ENCODE results near the gene NEDD4. TPM values are rescaled to one million over a fixed set of nuclear protein-coding genes. Genes with fewer than 3 reads are reported as not detected.
"Not testable (repeated sequence)": the region's sequence is repeated elsewhere in the genome, so short reads cannot be mapped to it uniquely, and the experiment has no call there.

Gene NEDD4
- total and polyA plus RNA-seq, 9 donors = 8.3 to 19.0 (median 10.5) TPM

DNA sequence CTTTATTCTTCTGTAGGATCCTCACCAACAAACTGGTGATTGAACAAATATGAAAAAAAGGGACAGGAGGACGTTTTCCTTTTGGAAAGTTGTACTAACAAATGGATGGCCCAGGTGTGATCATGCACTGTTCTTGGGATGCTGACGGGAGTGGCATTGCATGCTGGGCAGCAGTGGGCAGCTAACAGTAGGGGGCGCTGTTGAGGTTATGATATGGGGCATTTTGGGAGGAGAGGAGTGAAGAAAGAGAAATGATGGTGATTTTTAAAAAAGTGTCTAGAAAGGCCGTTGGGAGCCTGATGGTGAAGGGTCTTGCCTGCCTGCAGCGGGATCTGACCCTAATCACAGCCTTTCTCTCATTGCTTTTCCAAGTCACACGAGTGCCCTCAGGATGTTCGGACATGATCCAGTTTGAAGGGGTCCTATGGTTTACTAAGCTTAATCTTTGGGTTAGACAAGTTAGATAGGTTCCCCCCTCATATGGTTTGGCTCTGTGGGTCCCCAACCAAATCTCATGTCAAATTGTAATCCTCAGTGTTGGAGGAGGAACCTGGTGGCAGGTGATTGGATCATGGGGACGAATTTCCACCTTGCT is 204.2 kb downstream of the NEDD4 start:
- no peaks in the 10 kb centered on the region for H3K4me1 ChIP-seq (ENCODE audit: control insufficient read depth, insufficient read depth, low read length)
- H3K27ac ChIP-seq (ENCODE audit: low read length) = no peak overlapping the region
- peaks cover 3% of the 10 kb centered on the region for H3K9me3 ChIP-seq (replicated peaks; ENCODE audit: control insufficient read depth, low read depth, low read length)
- no peaks in the 10 kb centered on the region for H3K27me3 ChIP-seq (ENCODE audit: control insufficient read depth, insufficient read depth, low read length)
- WGBS (ENCODE audit: insufficient coverage) = 72% methylated on average over 5 of the region's 8 CpGs
- H3K36me3 ChIP-seq (ENCODE audit: control insufficient read depth, insufficient read depth, low read length) = no peaks in the 10 kb centered on the region
- DNase-seq = no peak
- no peak overlapping the region for H3K4me3 ChIP-seq (ENCODE audit: low read length)

DNA sequence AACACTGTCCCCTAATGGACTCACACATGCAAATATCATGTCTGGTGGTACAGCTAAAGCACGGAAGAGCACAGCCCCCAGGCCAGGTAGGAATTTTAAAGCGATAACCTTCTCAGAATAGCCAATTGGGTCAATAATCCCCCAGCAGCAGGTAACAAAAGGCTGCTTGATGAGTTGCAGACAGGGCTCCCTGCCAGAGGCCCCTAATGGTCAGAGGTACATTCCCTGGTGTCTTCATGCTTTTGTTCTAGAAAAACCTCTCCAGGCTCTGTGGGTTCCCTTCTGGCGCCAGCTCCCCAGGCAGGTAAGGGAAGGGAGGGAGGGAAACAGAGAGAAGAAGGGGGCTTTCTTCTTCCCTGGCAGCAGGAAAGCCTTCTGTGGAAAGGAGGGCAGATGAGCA is 207.1 kb downstream of the NEDD4 start:
- Histone ChIP-seq H3K27me3 (ENCODE audit: control insufficient read depth, insufficient read depth, low read length) (no peaks in the 10 kb centered on the region), H3K4me3 (ENCODE audit: low read length) (no peak overlapping the region), H3K27ac (ENCODE audit: low read length) (no peak overlapping the region), H3K9me3 (replicated peaks; ENCODE audit: control insufficient read depth, low read depth, low read length) (no peaks in the 10 kb centered on the region), H3K36me3 (ENCODE audit: control insufficient read depth, insufficient read depth, low read length) (no peaks in the 10 kb centered on the region), H3K4me1 (ENCODE audit: control insufficient read depth, insufficient read depth, low read length) (no peaks in the 10 kb centered on the region)
- 60% methylated on average over 2 of the region's 3 CpGs for WGBS (ENCODE audit: insufficient coverage)
- DNase-seq = no peak

DNA sequence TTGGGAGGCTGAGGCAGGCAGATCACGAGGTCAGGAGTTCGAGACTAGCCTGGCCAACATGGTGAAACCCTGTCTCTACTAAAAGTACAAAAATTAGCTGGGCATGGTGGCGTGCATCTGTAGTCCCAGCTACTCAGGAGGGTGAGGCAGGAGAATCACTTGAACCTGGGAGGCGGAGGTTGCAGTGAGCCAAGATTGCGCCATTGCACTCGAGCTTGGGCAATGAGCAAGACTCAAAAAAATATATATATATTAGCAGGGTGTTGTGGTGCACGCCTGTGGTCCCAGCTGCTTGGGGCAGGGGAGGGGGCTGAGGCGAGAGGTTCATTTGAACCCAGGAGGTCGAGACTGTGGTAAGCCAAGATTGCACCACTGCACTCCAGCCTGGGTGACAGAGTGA is 207.8 kb downstream of the NEDD4 start:
- not testable (repeated sequence) for H3K27ac ChIP-seq (ENCODE audit: low read length); H3K27me3 ChIP-seq (ENCODE audit: control insufficient read depth, insufficient read depth, low read length); H3K4me3 ChIP-seq (ENCODE audit: low read length); H3K9me3 ChIP-seq (replicated peaks; ENCODE audit: control insufficient read depth, low read depth, low read length); H3K36me3 ChIP-seq (ENCODE audit: control insufficient read depth, insufficient read depth, low read length); DNase-seq; H3K4me1 ChIP-seq (ENCODE audit: control insufficient read depth, insufficient read depth, low read length)
- WGBS (ENCODE audit: insufficient coverage) = 82% methylated on average over 4 of the region's 9 CpGs

DNA sequence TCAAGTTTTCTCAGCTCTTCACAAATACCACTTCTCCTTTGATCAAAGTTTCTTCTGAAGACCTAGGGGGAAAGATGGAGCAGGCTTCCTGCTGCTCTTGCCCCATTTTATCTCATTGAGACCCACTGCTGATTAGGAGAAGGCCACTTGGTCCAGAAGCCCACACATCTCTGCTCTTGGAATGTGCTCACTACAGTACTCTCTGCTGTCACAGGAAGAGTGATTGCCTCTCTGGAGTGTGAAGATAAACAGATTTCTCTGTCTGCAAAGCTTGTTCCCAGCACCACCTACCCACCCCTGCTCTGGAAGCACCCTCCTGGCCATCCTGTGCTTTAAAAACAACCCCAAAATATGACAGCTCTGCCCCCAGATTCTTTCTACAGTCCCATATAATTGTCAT is 209.1 kb downstream of the NEDD4 start:
- no peak overlapping the region for H3K27ac ChIP-seq (ENCODE audit: low read length)
- no peak for DNase-seq
- H3K9me3 ChIP-seq (replicated peaks; ENCODE audit: control insufficient read depth, low read depth, low read length) = no peaks in the 10 kb centered on the region
- no peaks in the 10 kb centered on the region for H3K36me3 ChIP-seq (ENCODE audit: control insufficient read depth, insufficient read depth, low read length)
- no peaks in the 10 kb centered on the region for H3K27me3 ChIP-seq (ENCODE audit: control insufficient read depth, insufficient read depth, low read length)
- H3K4me1 ChIP-seq (ENCODE audit: control insufficient read depth, insufficient read depth, low read length) = no peaks in the 10 kb centered on the region
- H3K4me3 ChIP-seq (ENCODE audit: low read length) = no peak overlapping the region

DNA sequence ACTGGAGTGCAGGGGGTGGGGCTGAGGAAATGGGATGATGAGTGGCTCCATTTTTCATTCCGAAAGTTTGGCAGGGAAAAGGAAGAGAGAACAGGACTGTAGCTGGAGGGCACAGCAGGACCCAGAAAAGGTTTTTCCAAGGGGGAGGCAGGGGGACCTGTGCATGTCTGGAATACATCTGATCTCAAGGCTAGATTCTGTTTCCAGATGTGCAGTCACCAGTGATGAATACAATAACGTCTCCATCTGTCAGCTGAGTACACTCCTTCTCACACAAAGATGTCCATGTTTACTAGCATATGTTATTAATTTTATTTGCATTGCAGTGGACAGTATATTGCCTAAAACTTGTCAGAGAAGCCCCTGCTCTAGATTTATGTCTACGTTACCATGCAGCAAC is 210.5 kb downstream of the NEDD4 start:
- DNase-seq = peak; percentile 58
- 9% methylated on average over 1 of the region's 3 CpGs for WGBS (ENCODE audit: insufficient coverage)
- no peaks in the 10 kb centered on the region for H3K4me1 ChIP-seq (ENCODE audit: control insufficient read depth, insufficient read depth, low read length)
- no peak overlapping the region for H3K27ac ChIP-seq (ENCODE audit: low read length)
- H3K27me3 ChIP-seq (ENCODE audit: control insufficient read depth, insufficient read depth, low read length) = no peaks in the 10 kb centered on the region
- no peaks in the 10 kb centered on the region for H3K36me3 ChIP-seq (ENCODE audit: control insufficient read depth, insufficient read depth, low read length)
- no peaks in the 10 kb centered on the region for H3K9me3 ChIP-seq (replicated peaks; ENCODE audit: control insufficient read depth, low read depth, low read length)
- no peak overlapping the region for H3K4me3 ChIP-seq (ENCODE audit: low read length)

DNA sequence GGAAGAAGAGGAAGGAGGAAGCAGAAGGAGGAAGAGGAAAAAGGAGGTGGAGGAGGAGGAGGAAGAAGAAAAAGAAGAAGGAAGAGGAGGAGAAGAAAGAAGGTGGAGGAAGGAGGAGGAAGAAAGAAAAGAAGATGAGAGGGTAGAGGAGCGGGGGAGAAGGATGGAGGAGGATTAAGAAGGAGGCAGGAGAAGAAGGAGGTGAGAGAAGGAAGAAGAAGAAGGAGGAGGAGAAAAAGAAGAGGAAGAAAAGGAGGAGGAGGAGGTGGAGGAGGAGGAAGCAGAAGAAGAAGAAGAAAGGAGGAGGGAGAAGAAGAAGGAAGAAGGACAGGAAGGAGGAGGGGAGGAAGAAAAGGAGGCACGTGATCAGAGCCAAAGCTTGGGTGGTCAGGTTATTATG is 213.1 kb downstream of the NEDD4 start:
- WGBS (ENCODE audit: insufficient coverage) = no CpG with 5 or more reads among the region's 2 CpGs

DNA sequence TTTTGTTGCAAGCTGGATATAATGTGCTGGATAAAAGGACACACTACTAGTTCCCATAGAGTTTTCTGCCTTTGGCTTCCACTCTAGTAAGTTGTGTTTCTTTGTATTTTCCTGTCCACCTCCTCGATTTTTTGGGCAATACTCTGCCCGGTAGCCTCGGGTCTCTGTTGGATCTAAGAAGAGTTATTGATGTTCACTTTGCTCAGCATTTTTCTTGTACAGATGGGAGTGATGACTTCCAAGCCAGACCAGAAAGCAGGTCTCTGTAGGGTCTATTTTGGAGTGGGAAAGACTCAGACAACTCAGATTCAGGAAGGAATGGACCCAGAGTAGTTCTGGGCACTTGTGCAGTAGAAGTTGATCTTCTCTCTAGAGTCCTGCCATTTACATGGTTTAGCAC is 214.5 kb downstream of the NEDD4 start:
- no peak for DNase-seq

More for the DNA sequence above, 213.1 kb downstream of the NEDD4 start:
- no peak overlapping the region for H3K4me3 ChIP-seq (ENCODE audit: low read length)
- H3K9me3 ChIP-seq (replicated peaks; ENCODE audit: control insufficient read depth, low read depth, low read length) = no peaks in the 10 kb centered on the region
- DNase-seq = no peak
- no peaks in the 10 kb centered on the region for H3K27me3 ChIP-seq (ENCODE audit: control insufficient read depth, insufficient read depth, low read length)
- H3K27ac ChIP-seq (ENCODE audit: low read length) = no peak overlapping the region
- H3K36me3 ChIP-seq (ENCODE audit: control insufficient read depth, insufficient read depth, low read length) = no peaks in the 10 kb centered on the region
- no peaks in the 10 kb centered on the region for H3K4me1 ChIP-seq (ENCODE audit: control insufficient read depth, insufficient read depth, low read length)

More for the DNA sequence above, 214.5 kb downstream of the NEDD4 start:
- Histone ChIP-seq H3K9me3 (replicated peaks; ENCODE audit: control insufficient read depth, low read depth, low read length) (no peaks in the 10 kb centered on the region), H3K27me3 (ENCODE audit: control insufficient read depth, insufficient read depth, low read length) (no peaks in the 10 kb centered on the region), H3K27ac (ENCODE audit: low read length) (no peak overlapping the region), H3K36me3 (ENCODE audit: control insufficient read depth, insufficient read depth, low read length) (no peaks in the 10 kb centered on the region), H3K4me1 (ENCODE audit: control insufficient read depth, insufficient read depth, low read length) (no peaks in the 10 kb centered on the region), H3K4me3 (ENCODE audit: low read length) (no peak overlapping the region)
- WGBS (ENCODE audit: insufficient coverage) = no CpG with 5 or more reads among the region's 3 CpGs

Data from muscle of leg (tissue), 11 donors.